ENCODE results near the gene GAGE10.
"Not testable (repeated sequence)": the region's sequence is repeated elsewhere in the genome, so short reads cannot be mapped to it uniquely, and the experiment has no call there.

The GAGE10 gene

DNA sequence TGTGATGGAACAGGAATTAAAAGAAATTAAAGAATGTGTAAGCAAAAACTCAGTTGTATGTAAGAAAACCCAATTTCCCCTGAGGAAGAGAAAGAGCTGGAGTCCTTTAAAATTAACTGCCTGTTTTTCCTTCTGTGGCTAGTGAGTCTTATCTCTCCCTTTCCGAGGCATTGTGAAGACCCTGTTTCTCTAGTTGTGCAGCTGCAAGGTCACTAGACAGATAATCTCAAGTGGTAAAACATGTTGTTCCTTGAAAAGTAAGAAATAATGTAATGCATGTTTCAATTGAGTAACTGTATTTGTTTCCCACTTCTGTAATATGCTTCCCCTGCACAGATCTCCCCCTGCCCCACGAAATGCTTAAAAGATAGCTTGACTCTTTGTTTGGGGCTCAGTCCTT is 4.3 kb downstream of the GAGE10 start:
- not testable (repeated sequence) for H3K27me3 ChIP-seq (ENCODE audit: control insufficient read depth, insufficient read depth, low read length); H3K9ac ChIP-seq (ENCODE audit: low read length); H3K27ac ChIP-seq (ENCODE audit: low read length); H3K9me3 ChIP-seq (ENCODE audit: control insufficient read depth, low read depth, low read length); H3K4me3 ChIP-seq (ENCODE audit: low read length); H3K36me3 ChIP-seq (ENCODE audit: control insufficient read depth, low read depth, low read length)
- H3K4me1 ChIP-seq (ENCODE audit: control insufficient read depth, low read depth, low read length), result peaks cover 18% of the 10 kb centered on the region

DNA sequence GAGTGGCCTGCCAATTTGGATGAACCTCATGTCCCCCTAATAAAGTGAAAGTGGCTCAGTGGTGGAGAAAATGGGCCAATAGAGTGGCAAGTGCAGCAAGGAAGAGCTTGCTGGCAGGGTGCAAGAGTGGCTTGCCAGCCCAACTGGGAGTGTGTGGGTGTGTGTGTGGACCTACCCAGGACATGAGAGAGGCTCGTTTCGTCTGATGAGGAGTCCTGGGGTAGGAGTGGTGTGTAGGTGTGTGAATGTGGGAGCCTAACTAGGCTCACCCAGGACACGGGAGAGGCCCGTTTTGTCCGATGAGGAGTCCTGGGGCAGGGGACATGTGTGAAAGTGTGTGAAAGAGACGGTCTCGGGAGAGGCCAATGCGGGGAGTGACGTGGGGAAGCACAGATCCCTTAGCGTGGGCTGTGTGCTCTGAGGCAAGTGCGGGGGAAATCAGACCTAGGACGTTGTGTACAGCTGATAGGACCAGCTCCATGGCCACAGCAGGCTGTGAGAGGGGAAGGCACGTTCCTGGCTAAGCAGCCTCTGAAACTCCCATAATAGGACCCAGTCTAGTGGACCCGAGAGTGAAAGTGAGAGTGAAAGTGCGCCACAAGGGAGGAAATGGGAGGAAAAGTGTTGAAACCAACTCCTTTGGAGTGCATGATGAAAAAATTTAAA is 5.3 kb downstream of the GAGE10 start:
- peak overlapping the region; percentile 51 for H3K4me3 ChIP-seq (ENCODE audit: low read length)
- peak overlapping the region; percentile 80 for H3K27ac ChIP-seq (ENCODE audit: low read length)
- no peaks in the 10 kb centered on the region for H3K36me3 ChIP-seq (ENCODE audit: control insufficient read depth, low read depth, low read length)
- H3K27me3 ChIP-seq (ENCODE audit: control insufficient read depth, insufficient read depth, low read length), result no peaks in the 10 kb centered on the region
- peaks cover 9% of the 10 kb centered on the region for H3K9me3 ChIP-seq (ENCODE audit: control insufficient read depth, low read depth, low read length)
- peaks cover 18% of the 10 kb centered on the region for H3K4me1 ChIP-seq (ENCODE audit: control insufficient read depth, low read depth, low read length)
- H3K9ac ChIP-seq (ENCODE audit: low read length), result peak overlapping the region; percentile 68

DNA sequence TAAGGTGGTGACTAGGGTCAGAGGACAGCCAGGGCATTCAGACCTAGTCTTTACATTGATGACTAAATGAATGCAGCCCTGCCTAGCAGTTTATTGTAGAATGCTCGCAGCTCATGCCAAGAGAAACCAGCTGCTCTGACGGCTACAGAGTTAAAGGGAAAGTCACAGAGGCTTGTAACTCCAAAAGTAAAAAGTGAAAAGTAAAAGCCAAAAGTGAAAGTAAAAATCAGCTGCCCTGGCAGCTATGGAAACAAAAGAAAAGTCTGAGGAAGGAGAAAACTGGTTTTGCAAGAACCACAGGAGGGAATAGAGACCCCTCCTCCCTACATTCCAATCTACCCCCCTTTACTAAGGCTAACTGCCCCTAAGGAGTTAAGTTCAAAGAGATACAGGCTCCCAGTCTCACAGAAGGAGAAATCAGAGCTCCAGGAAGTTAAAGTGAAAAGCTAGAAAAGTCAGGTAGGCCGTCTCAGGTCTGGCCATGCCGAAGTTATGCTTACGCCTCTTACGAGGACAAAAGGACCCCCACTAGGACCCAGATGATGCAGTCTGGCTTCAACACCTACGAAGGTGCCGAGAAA is 6.0 kb downstream of the GAGE10 start:
- H3K4me3 ChIP-seq (ENCODE audit: low read length), result peak overlapping the region; percentile 51
- H3K27ac ChIP-seq (ENCODE audit: low read length), result peak overlapping the region; percentile 80
- no peaks in the 10 kb centered on the region for H3K27me3 ChIP-seq (ENCODE audit: control insufficient read depth, insufficient read depth, low read length)
- H3K4me1 ChIP-seq (ENCODE audit: control insufficient read depth, low read depth, low read length), result peaks cover 18% of the 10 kb centered on the region
- no peaks in the 10 kb centered on the region for H3K36me3 ChIP-seq (ENCODE audit: control insufficient read depth, low read depth, low read length)
- H3K9me3 ChIP-seq (ENCODE audit: control insufficient read depth, low read depth, low read length), result peaks cover 9% of the 10 kb centered on the region
- peak overlapping the region; percentile 68 for H3K9ac ChIP-seq (ENCODE audit: low read length)

DNA sequence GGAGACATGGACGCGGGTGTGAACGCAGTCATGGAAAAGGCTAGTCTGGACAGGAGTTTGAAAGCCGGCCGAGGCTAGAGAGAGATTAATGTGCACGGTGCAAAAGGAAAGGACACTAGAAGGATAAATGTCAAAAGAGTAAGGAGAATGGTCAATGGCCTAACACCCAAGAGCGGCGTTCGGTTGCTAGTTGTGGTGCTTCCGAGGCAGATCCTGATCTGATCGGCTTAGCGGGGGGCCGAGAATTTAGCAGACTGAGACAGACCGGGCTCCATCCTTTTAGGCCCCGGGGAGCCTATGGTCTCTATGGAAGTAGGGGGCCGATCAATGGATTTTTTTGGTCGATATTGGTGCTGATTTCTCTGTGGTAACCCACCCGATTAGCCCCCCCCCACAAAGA is 6.9 kb downstream of the GAGE10 start:
- peaks cover 9% of the 10 kb centered on the region for H3K9me3 ChIP-seq (ENCODE audit: control insufficient read depth, low read depth, low read length)
- no peaks in the 10 kb centered on the region for H3K27me3 ChIP-seq (ENCODE audit: control insufficient read depth, insufficient read depth, low read length)
- no peak overlapping the region for H3K27ac ChIP-seq (ENCODE audit: low read length)
- peak overlapping the region; percentile 68 for H3K9ac ChIP-seq (ENCODE audit: low read length)
- H3K4me1 ChIP-seq (ENCODE audit: control insufficient read depth, low read depth, low read length), result peaks cover 18% of the 10 kb centered on the region
- H3K4me3 ChIP-seq (ENCODE audit: low read length), result peak overlapping the region; percentile 51
- no peaks in the 10 kb centered on the region for H3K36me3 ChIP-seq (ENCODE audit: control insufficient read depth, low read depth, low read length)

DNA sequence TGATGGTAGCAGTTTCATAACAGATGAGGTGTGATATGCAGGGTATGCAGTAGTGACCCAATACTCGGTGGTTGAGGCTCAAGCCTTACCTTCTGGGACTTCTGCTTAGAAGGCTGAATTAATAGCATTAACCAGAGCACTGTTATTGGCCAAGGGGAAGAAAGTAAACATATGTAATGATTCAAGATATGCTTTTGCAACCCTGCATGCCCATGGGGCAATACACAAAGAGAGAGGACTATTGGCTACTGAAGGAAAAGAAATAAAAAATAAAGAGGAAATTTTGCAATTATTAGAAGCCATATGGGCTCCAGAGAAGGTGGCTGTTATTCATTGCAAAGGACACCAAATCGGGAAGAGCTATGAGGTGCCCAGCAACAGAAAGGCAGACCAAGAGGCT is 8.7 kb downstream of the GAGE10 start:
- no peaks in the 10 kb centered on the region for H3K36me3 ChIP-seq (ENCODE audit: control insufficient read depth, low read depth, low read length)
- H3K27me3 ChIP-seq (ENCODE audit: control insufficient read depth, insufficient read depth, low read length), result no peaks in the 10 kb centered on the region
- no peak overlapping the region for H3K9ac ChIP-seq (ENCODE audit: low read length)
- H3K4me1 ChIP-seq (ENCODE audit: control insufficient read depth, low read depth, low read length), result peaks cover 18% of the 10 kb centered on the region
- no peak overlapping the region for H3K27ac ChIP-seq (ENCODE audit: low read length)
- peaks cover 4% of the 10 kb centered on the region for H3K9me3 ChIP-seq (ENCODE audit: control insufficient read depth, low read depth, low read length)
- H3K4me3 ChIP-seq (ENCODE audit: low read length), result no peak overlapping the region

DNA sequence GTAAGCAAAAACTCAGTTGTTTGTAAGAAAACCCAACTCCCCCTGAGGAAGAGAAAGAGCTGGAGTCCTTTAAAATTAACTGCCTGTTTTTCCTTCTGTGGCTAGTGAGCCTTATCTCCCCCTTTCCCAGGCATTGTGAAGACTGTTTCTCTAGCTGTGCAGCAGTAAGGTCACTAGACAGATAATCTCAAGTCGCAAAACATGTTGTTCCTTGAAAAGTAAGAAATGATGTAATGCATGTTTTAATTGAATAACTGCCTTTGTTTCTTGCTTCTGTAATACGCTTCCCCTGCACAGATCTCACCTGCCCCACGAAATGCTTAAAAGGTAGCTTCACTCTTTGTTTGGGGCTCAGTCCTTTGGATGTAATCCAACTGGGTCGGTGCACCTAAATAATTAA is 12.6 kb downstream of the GAGE10 start:
- Histone ChIP-seq H3K27ac (ENCODE audit: low read length) (no peak overlapping the region), H3K36me3 (ENCODE audit: control insufficient read depth, low read depth, low read length) (no peaks in the 10 kb centered on the region), H3K27me3 (ENCODE audit: control insufficient read depth, insufficient read depth, low read length) (no peaks in the 10 kb centered on the region)

DNA sequence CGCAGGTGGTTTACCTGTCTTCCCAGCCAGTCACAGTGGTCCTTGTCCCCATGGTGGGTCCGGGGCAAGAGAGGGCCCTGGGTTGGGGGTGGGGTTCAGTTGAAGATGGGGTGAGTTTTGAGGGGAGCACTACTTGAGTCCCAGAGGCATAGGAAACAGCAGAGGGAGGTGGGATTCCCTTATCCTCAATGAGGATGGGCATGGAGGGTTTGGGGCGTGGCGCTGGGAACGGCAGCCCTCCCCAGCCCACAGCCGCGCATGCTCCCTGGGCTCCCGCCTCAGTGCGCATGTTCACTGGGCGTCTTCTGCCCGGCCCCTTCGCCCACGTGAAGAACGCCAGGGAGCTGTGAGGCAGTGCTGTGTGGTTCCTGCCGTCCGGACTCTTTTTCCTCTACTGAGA is 18.3 kb downstream of the GAGE10 start, which contains the start of gene GAGE12J:
GAGE12J (plus strand) TSS at position 301 of the 400 bp plus-strand sequence. CDS start 1,157 bp downstream, outside the sequence.
- H3K27me3 ChIP-seq (ENCODE audit: control insufficient read depth, insufficient read depth, low read length); H3K4me3 ChIP-seq (ENCODE audit: low read length); H3K9me3 ChIP-seq (ENCODE audit: control insufficient read depth, low read depth, low read length); H3K4me1 ChIP-seq (ENCODE audit: control insufficient read depth, low read depth, low read length); H3K27ac ChIP-seq (ENCODE audit: low read length); H3K36me3 ChIP-seq (ENCODE audit: control insufficient read depth, low read depth, low read length); H3K9ac ChIP-seq (ENCODE audit: low read length): not testable (repeated sequence)

More for the DNA sequence above, 12.6 kb downstream of the GAGE10 start:
- Histone ChIP-seq H3K4me3 (ENCODE audit: low read length) (no peak overlapping the region), H3K4me1 (ENCODE audit: control insufficient read depth, low read depth, low read length) (no peaks in the 10 kb centered on the region), H3K9me3 (ENCODE audit: control insufficient read depth, low read depth, low read length) (peaks cover 4% of the 10 kb centered on the region), H3K9ac (ENCODE audit: low read length) (no peak overlapping the region)

DNA sequence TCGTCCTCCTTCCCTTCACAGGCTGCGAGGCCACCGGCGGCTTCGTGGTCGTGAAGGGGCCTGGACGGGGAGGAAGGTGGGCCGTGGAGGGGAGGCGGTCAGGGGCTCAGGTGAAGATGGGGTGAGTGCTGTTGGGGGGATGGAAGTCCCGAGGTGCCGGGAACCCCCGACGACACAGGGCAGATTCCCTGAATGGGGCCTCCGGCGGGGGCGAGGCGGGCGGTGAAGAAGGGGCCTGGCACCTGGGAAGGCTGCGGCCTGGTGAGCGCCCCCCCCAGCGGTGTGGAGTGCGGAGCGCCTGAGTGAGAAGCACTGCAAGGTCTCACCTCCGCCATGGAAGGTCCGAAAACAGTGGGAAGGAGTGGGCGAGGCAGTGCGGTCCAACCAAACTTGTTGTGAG is 18.8 kb downstream of the GAGE10 start:
- H3K4me3 ChIP-seq (ENCODE audit: low read length); H3K9me3 ChIP-seq (ENCODE audit: control insufficient read depth, low read depth, low read length): not testable (repeated sequence)

DNA sequence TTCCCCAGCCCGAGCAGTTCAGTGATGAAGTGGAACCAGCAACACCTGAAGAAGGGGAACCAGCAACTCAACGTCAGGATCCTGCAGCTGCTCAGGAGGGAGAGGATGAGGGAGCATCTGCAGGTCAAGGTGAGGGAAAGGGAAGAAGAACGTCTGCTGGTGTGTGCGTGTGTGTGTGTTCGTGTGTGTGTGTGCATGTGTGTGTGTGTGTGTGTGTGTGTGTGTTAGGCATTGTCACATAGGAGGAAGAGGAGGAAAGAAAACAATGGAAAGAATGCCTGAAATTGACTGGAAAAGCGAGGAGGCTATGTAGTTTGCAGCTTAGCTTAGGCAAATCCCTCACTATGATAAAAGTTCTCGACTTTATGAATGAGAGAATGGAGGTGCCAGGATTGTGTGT is 20.3 kb downstream of the GAGE10 start:
- not testable (repeated sequence) for H3K4me1 ChIP-seq (ENCODE audit: control insufficient read depth, low read depth, low read length); H3K27me3 ChIP-seq (ENCODE audit: control insufficient read depth, insufficient read depth, low read length); H3K27ac ChIP-seq (ENCODE audit: low read length); H3K36me3 ChIP-seq (ENCODE audit: control insufficient read depth, low read depth, low read length); H3K9ac ChIP-seq (ENCODE audit: low read length); H3K9me3 ChIP-seq (ENCODE audit: control insufficient read depth, low read depth, low read length); H3K4me3 ChIP-seq (ENCODE audit: low read length)

More for the DNA sequence above, 18.8 kb downstream of the GAGE10 start:
- H3K4me1 ChIP-seq (ENCODE audit: control insufficient read depth, low read depth, low read length); H3K36me3 ChIP-seq (ENCODE audit: control insufficient read depth, low read depth, low read length); H3K27ac ChIP-seq (ENCODE audit: low read length); H3K27me3 ChIP-seq (ENCODE audit: control insufficient read depth, insufficient read depth, low read length); H3K9ac ChIP-seq (ENCODE audit: low read length): not testable (repeated sequence)

DNA sequence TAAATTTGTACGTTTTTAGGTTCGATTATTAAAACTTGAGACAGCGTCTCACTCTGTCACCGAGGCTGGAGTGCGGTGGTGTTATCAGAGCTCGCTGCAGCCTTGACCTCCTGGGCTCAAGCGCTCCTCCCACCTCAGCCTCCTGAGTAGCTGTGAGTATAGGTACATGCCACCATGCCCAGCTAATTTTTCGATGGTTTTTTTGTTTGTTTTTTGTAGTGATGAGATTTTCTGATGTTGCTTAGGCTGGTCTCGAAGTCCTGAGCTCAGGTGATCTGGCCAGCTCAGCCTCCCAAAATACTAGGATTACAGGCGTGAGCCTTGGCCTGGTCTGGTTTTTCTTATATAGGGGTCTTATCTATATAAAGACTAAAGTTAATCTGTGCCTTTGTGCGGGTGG is 27.0 kb downstream of the GAGE10 start:
- not testable (repeated sequence) for H3K27ac ChIP-seq (ENCODE audit: low read length); H3K36me3 ChIP-seq (ENCODE audit: control insufficient read depth, low read depth, low read length); H3K9me3 ChIP-seq (ENCODE audit: control insufficient read depth, low read depth, low read length); H3K9ac ChIP-seq (ENCODE audit: low read length); H3K4me3 ChIP-seq (ENCODE audit: low read length); H3K27me3 ChIP-seq (ENCODE audit: control insufficient read depth, insufficient read depth, low read length); H3K4me1 ChIP-seq (ENCODE audit: control insufficient read depth, low read depth, low read length)

DNA sequence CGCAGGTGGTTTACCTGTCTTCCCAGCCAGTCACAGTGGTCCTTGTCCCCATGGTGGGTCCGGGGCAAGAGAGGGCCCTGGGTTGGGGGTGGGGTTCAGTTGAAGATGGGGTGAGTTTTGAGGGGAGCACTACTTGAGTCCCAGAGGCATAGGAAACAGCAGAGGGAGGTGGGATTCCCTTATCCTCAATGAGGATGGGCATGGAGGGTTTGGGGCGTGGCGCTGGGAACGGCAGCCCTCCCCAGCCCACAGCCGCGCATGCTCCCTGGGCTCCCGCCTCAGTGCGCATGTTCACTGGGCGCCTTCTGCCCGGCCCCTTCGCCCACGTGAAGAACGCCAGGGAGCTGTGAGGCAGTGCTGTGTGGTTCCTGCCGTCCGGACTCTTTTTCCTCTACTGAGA is 27.8 kb downstream of the GAGE10 start, which contains the start of gene GAGE13:
GAGE13 (plus strand) TSS at position 301 of the 400 bp plus-strand sequence. CDS start 1,156 bp downstream, outside the sequence.
- not testable (repeated sequence) for H3K27ac ChIP-seq (ENCODE audit: low read length); H3K4me3 ChIP-seq (ENCODE audit: low read length); H3K36me3 ChIP-seq (ENCODE audit: control insufficient read depth, low read depth, low read length); H3K27me3 ChIP-seq (ENCODE audit: control insufficient read depth, insufficient read depth, low read length); H3K9ac ChIP-seq (ENCODE audit: low read length); H3K9me3 ChIP-seq (ENCODE audit: control insufficient read depth, low read depth, low read length); H3K4me1 ChIP-seq (ENCODE audit: control insufficient read depth, low read depth, low read length)

DNA sequence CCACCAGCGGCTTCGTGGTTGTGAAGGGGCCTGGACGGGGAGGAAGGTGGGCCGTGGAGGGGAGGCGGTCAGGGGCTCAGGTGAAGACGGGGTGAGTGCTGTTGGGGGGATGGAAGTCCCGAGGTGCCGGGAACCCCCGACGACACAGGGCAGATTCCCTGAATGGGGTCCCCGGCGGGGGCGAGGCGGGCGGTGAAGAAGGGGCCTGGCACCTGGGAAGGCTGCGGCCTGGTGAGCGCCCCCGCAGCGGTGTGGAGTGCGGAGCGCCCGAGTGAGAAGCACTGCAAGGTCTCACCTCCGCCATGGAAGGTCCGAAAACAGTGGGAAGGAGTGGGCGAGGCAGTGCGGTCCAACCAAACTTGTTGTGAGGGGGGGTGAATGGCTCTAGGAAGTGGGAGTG is 28.4 kb downstream of the GAGE10 start:
- H3K9me3 ChIP-seq (ENCODE audit: control insufficient read depth, low read depth, low read length); H3K36me3 ChIP-seq (ENCODE audit: control insufficient read depth, low read depth, low read length); H3K27me3 ChIP-seq (ENCODE audit: control insufficient read depth, insufficient read depth, low read length); H3K27ac ChIP-seq (ENCODE audit: low read length); H3K9ac ChIP-seq (ENCODE audit: low read length); H3K4me1 ChIP-seq (ENCODE audit: control insufficient read depth, low read depth, low read length); H3K4me3 ChIP-seq (ENCODE audit: low read length): not testable (repeated sequence)
